ENCODE data around the gene ZNF337.
A peak's percentile ranks its signal among the peaks of the same experiment; 100 is the strongest.
"Not testable (repeated sequence)": the region's sequence is repeated elsewhere in the genome, so short reads cannot be mapped to it uniquely, and the experiment has no call there.

The ZNF337 gene

GRCh38 chr20:25692499-25692898 lies 4.2 kb downstream of the ZNF337 start:
- no peak for DNase-seq

- no peak for DNase-seq
These were observed 6.2 kb downstream of the ZNF337 start for GRCh38 chr20:25690427-25690826.

- DNase-seq: no peak
These were observed 10.3 kb downstream of the ZNF337 start for GRCh38 chr20:25686081-25687067.

DNA sequence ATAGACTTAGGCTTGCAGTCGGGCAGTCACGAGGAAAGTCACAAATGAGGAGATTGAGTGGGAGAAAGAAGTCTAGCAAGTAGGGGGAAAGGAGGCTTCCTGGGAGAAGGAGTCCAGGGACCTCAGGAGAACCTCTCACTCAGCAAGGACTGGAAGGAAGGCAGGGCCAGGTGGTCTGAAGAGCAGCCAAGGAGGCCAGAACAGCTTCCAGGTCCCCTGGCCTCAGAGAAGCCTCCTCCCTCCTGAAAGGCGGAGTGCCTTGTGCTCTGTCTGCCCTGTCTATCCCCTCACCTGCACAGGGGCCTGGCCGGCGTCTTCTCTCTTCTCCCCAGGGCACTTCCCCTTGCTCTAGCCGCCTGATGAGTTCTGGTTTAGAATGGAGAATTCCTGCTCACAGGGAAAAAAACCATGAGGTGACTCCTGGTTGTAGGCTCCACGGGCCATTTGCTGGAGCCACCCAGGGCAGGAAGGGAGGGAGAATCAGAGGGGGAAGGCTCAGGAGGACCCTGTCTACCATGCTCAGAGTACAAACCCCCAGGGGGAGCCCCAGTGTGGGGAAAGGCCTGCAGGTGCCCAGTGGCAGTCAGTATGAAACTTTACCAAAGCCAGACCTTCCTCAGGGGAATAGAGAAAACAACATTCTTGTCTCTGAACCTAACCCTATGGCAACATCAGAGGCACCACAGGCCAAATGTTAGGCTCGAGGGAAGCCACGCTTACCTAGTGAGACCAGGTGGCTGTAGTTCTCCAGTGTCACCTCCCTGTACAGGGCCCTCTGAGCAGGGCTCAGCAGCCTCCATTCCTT lies 11.2 kb downstream of the ZNF337 start:
- no peak for DNase-seq

DNA sequence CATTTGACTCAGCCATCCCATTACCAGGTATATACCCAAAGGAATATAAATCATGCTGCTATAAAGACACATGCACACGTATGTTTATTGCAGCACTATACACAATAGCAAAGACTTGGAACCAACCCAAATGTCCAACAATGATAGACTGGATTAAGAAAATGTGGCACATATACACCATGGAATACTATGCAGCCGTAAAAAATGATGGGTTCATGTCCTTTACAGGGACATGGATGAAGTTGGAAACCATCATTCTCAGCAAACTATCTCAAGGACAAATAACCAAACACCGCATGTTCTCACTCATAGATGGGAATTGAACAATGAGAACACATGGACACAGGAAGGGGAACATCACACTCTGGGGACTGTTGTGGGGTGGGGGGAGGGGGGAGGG lies 12.8 kb downstream of the ZNF337 start:
- DNase-seq: not testable (repeated sequence)

- no peak for DNase-seq
These were observed 13.6 kb downstream of the ZNF337 start for GRCh38 chr20:25683050-25683449.

DNA sequence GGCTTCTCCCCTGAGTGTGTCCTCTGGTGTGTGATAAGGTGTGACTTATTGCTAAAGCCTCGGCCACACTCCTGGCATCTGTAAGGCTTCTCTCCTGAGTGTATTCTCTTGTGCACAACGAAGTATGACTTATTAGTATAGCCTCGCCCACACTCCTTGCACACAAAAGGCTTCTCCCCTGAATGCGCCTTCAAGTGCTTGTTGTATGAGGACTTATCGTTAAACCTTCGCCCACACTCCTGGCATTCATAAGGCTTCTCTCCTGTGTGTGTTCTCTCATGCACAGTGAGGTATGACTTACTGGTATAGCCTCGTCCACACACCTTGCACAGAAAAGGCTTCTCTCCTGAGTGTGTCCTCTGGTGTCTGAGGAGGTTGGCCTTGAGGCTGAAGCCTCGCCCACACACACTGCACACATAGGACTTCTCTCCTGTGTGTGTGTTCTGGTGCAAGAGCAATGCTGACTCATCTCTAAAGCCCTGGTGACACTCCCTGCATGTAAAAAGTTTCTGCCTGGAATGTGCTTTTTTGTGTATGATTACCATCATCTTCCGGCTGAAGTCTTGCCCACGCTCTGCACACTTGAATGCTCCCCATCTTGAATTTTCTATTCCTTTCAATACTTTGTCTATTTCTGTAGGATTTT lies 20.4 kb downstream of the ZNF337 start:
- peak; percentile 29 to 59 (median 49) for DNase-seq

- peak in 2 of 4 experiments; percentile 7 to 13 for DNase-seq
These were observed 21.5 kb downstream of the ZNF337 start for GRCh38 chr20:25675161-25675560.

DNA sequence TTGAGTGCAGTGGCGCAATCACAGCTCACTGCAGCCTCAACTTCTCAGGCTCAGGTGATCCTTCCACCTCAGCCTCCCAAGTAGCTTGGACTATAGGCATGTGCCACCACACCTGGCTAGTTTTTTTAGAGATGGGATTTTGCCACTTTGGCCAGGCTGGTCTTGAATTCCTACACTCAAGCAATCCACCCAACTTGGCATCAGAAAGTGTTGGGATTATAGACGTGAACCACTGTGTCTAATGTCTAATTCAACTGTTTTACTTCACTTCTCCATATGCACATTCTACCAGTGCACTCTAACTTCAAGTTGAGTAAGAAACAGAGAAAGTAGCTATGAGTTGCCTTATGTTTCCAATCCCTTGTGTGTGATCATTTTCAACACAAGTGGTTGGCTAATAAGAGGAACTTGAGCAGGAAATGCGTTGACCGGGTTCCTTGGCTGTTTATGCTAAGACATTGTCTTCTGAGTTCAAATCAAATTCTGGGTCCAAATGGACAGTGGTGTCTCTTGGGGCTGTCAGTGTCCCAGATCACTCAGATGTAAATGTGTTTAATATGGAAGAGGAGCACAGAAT lies 23.9 kb downstream of the ZNF337 start:
- peak; percentile 17 to 66 (median 53) for DNase-seq

- no peak for DNase-seq
These were observed 26.7 kb downstream of the ZNF337 start for GRCh38 chr20:25669826-25670422.

DNA sequence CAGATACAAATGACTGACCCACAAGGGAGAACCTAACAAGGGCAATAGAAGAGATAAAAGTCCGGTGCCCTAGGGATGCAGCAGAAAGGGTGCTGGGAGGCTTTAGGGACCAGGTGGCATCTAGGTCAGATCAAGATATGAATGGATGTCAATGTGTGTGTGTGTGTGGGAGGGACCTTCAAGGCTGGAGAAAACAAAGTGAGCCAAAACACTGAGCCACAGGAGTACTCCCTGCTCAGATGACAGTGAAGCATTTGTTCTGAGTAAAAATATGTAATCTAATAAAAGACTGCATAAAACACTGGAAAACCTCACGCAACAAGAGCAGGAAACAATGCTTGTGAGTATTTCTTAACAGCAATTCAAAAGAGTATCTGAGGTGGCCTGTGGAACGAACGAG lies 28.2 kb downstream of the ZNF337 start:
- no peak for DNase-seq

DNA sequence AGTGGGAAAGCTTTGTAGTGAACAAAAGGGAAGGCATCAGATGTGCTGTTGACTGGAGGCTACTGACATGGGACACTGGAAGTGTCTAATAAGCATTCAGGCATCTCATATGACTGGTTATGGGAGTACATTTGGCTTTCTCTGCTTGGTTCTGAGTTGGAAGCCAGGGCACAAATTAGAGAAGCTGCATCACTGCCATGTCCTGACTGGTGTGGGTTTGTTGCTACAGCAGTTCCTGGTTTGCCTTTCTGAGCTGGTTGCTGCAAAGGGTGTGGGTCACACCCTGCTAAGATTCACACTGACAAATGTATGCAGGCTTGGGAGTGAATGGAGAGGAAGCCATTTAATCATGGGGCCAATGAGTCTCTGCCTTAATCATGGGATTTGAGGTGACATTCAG lies 36.7 kb downstream of the ZNF337 start:
- peak; percentile 19 to 57 (median 42) for DNase-seq

DNA sequence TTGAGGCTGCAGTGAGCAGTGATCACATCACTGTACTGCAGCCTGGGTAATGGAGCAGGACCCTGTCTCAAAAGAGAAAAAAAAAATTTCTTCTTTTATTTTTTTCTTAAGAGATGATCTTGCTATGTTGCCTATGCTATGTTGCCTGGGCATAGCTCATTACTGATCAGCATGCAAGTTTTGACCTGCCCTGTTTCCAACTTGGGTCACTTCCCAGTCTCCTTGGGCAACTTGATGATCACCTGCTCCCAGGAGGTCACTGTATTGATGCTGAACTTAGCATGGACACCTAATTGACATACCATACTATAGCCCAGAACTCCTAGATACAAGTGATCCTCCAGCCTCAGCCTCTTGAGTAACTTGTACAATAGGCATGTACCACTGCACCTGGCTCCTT lies 42.2 kb downstream of the ZNF337 start:
- DNase-seq: no peak

DNA sequence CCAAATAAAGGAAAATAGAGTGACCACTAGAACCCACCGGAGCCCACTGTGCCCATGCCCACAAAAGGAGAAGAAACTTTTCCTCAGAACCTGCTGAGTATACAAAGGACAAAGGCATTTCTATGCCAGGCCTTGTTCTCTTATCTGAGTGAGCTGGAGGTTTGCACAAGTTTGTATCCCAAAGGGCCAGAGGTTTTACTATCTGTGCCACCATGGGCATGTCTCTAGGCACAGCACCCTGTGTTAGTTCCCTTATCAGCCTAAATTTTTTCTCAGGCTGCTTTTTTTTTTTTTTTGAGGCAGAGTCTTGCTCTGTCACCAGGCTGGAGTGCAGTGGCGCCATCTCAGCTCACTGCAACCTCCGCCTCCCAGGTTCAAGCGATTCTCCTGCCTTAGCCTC lies 43.8 kb downstream of the ZNF337 start:
- DNase-seq: not testable (repeated sequence)

DNA sequence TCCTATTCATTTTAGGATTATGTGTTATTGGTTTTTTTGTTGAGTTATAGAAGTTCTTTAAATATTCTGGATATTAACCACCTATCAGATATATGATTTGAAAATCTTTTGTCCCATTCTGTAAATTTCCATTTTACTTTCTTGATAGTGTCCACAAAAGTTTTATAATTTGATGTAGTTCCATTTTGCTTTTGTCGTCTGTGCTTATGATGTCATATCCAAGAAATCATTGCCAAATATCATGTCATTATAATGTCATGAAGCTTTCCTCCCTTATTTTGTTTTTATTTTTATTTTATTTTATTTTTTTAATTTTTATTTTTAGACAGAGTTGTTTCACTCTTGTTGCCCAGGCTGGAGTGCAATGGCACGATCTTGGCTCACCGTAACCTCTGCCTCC lies 51.8 kb downstream of the ZNF337 start:
- no peak for DNase-seq

DNA sequence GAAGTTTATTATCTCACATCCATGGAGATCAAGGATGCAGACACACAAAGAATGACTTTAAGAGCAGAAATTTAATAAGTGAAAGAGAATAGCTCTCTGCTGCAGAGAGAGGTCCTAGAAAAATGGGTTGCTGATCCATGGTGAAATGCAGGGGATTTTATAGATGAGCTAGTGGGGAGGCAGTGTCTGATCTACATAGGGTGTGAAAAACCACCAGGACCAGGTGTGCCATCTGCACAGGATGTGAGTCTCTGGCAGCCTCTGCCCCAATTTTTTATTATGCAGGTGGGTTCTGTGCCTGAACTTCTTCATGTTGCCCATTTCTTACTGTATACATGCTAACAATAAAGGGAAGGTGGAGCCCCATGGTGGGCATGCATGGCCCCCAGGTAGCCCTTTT lies 52.9 kb downstream of the ZNF337 start:
- DNase-seq: no peak

GRCh38 chr20:25637247-25637646 lies 59.4 kb downstream of the ZNF337 start:
- no peak for DNase-seq

DNA sequence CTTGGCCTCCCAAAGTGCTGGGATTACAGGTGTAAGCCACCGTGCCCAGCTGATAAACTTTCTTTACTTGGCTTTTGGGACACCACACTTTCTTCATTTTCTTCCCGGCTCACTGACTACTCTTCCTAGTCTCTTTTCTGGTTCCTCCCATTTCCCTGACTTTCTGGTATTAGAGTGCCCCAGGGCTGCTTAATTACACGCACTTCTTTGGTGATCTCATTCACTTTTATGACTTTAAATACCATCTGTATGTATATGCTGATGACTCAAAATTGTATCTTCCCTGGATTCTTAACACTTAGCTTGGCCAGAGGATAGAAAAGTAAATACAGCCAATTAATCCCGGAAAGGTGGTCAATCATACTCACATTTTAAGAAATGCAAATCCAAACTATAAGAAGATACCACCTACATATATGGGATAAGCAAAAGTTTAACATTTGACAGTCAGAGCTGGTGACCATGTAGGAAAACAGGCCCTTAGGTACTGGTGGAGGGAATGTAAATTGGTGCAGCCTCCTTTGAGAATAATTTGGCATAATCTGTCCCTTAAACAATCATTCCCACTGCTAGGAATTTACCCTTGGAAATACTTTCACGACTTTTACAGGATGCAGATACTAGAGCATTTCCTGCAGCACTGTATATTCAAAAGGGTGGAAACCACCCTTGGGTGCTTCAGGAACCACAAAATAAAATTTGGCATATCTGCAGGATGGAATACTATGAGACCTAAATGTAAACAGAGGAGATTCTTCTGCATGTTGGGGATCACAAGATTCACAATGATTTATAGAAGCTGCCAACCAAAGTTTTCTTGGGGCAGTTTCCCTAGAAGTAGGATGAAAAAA lies 63.5 kb downstream of the ZNF337 start:
- no peak for DNase-seq

DNA sequence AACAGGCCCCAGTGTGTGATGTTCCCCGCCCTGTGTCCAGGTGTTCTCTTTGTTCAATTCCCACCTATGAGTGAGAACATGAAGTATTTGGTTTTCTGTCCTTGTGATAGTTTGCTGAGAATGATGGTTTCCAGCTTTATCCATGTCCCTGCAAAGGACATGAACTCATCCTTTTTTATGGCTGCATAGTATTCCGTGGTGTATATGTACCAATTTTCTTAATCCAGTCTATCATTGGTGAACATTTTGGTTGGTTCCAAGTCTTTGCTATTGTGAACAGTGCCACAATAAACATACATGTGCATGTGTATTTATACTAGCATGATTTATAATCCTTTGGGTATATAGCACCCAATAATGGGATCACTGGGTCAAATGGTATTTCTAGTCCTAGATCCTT lies 66.0 kb downstream of the ZNF337 start:
- DNase-seq: not testable (repeated sequence)

GRCh38 chr20:25629816-25630499 lies 66.7 kb downstream of the ZNF337 start:
- no peak for DNase-seq

DNA sequence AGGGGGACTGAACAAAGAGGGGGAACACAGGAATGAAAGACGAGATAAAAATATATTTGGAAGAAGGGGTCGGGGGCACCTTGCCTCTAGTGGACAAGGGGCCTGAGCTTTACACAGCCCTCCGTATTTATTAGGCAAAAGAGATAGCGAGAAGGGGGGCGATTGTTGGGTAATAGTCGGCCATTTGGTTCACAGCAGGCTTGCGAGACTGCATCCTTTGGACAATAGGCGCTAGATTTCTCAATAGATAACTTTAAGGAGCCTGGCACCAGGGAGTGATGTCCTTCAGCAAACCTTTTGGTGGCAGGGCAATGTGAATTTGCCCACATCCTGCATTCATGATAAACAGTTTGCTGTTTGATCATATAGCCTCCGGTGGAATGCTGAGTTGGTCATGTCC lies 69.9 kb downstream of the ZNF337 start:
- no peak for DNase-seq

All from suppressor macrophage (primary cell).